UCSD-AML1 (cell line): ENCODE measurements around the gene FBXO38.
"Not testable (repeated sequence)": the region's sequence is repeated elsewhere in the genome, so short reads cannot be mapped to it uniquely, and the experiment has no call there.

Experiments used
- DNase-seq: peaks from one replicate; lab custom pipeline; 2025; ENCODE audit not compliant: unreplicated experiment; lab: John Stamatoyannopoulos, UW

Gene FBXO38

GRCh38 chr5:148426514-148426913, 42.8 kb downstream of the FBXO38 start:
- DNase-seq, result no peak

GRCh38 chr5:148427370-148428042, 43.7 kb downstream of the FBXO38 start:
- DNase-seq, result no peak

- no peak for DNase-seq
Measured at GRCh38 chr5:148428848-148429247, 45.1 kb downstream of the FBXO38 start.

GRCh38 chr5:148433826-148434225, 50.1 kb downstream of the FBXO38 start:
- DNase-seq, result no peak

GRCh38 chr5:148436029-148436428, 52.3 kb downstream of the FBXO38 start:
- DNase-seq, result no peak

- no peak for DNase-seq
Measured at GRCh38 chr5:148437249-148437648, 53.5 kb downstream of the FBXO38 start.

- DNase-seq, result no peak
Measured at GRCh38 chr5:148438933-148439332, 55.2 kb downstream of the FBXO38 start.

- no peak for DNase-seq
Measured at GRCh38 chr5:148443241-148443640, 59.5 kb downstream of the FBXO38 start.

- DNase-seq, result no peak
Measured at GRCh38 chr5:148443998-148444397, 60.2 kb downstream of the FBXO38 start.

- DNase-seq, result no peak
Measured at GRCh38 chr5:148445578-148445977, 61.8 kb downstream of the FBXO38 start.

- DNase-seq, result no peak
Measured at GRCh38 chr5:148446611-148447010, 62.9 kb downstream of the FBXO38 start.

GRCh38 chr5:148452499-148453193, 68.9 kb downstream of the FBXO38 start:
- DNase-seq, result no peak

- DNase-seq, result no peak
Measured at GRCh38 chr5:148454576-148454975, 70.8 kb downstream of the FBXO38 start.

GRCh38 chr5:148455185-148455584, 71.4 kb downstream of the FBXO38 start:
- no peak for DNase-seq

GRCh38 chr5:148457183-148457620, 73.4 kb downstream of the FBXO38 start:
- no peak for DNase-seq

GRCh38 chr5:148458036-148458888, 74.5 kb downstream of the FBXO38 start:
- no peak for DNase-seq

GRCh38 chr5:148459669-148460068, 75.9 kb downstream of the FBXO38 start:
- no peak for DNase-seq

- DNase-seq, result no peak
Measured at GRCh38 chr5:148465381-148466235, 81.8 kb downstream of the FBXO38 start.

GRCh38 chr5:148466236-148466580, 82.5 kb downstream of the FBXO38 start:
- DNase-seq, result no peak

- no peak for DNase-seq
Measured at GRCh38 chr5:148467958-148468357, 84.2 kb downstream of the FBXO38 start.

GRCh38 chr5:148468746-148469145, 85.0 kb downstream of the FBXO38 start:
- not testable (repeated sequence) for DNase-seq
